Tibial nerve (tissue), 4 donors: ENCODE measurements around the gene SLC16A12. TPM values are rescaled to one million over a fixed set of nuclear protein-coding genes. Genes with fewer than 3 reads are reported as not detected.

Experiments
- DNase-seq, 2 donors: peaks; one replicate each; pipeline ENCODE4 v3.0.0-alpha.2; 2019; ENCODE audit warnings: low spot score in 2 of 2
- H3K27ac ChIP-seq, 4 donors: fragments of 200-600 bp; sonication (generic) in 3 of 4; one replicate each; pipeline ENCODE4 v1.5.1; 2017 to 2019; ENCODE audit warnings: mild to moderate bottlenecking in 1 of 4
- H3K27me3 ChIP-seq, 2 donors: fragments of 200-600 bp; sonication (generic) in 1 of 2; one replicate each; pipeline versions ENCODE4 v1.5.1 to v1.6.0; 2017 to 2019
- H3K36me3 ChIP-seq, 3 donors: fragments of 200-600 bp; sonication (generic); one replicate each; pipeline ENCODE4 v1.5.1; 2018 to 2019
- H3K4me1 ChIP-seq, 4 donors: fragments of 200-600 bp; sonication (generic) in 3 of 4; one replicate each; pipeline ENCODE4 v1.5.1; 2017 to 2019
- H3K4me3 ChIP-seq, 4 donors: fragments of 200-600 bp; sonication (generic) in 3 of 4; one replicate each; pipeline ENCODE4 v1.5.1; 2017 to 2019; ENCODE audit warnings: mild to moderate bottlenecking in 1 of 4, moderate library complexity in 1 of 4
- H3K9me3 ChIP-seq, 4 donors: fragments of 200-600 bp; sonication (generic) in 3 of 4; one replicate each; pipeline ENCODE4 v1.5.1; 2017 to 2019
- CTCF ChIP-seq, 5 experiments: fragments of 200-600 bp in 3 of 5; fragments of 450-650 bp in 2 of 5; sonication (generic) in 3 of 5; IDR thresholded peaks; one replicate each; pipeline ENCODE4 v1.5.1; 2016 to 2019; ENCODE audit warnings: antibody characterized with exemption in 5 of 5, mild to moderate bottlenecking in 3 of 5, moderate library complexity in 2 of 5
- EP300 ChIP-seq, 2 donors: sonication (generic); formaldehyde crosslinking; IDR thresholded peaks; one replicate each; pipeline ENCODE4 v1.6.1; 2017; ENCODE audit warnings: antibody characterized with exemption in 2 of 2, mild to moderate bottlenecking in 1 of 2
- POLR2A ChIP-seq, 2 donors: fragments of 450-650 bp; IDR thresholded peaks; one replicate each; pipeline ENCODE4 v1.6.1; 2017; ENCODE audit warnings: antibody characterized with exemption in 2 of 2, mild to moderate bottlenecking in 2 of 2, moderate library complexity in 2 of 2
- WGBS, 2 donors: methylation state at CpG; one replicate each; pipeline ENCODE4 v1.1.5; 2018; 5-methylcytosine and 5-hydroxymethylcytosine counted together
- total RNA-seq, 4 donors: library from RNA; depleted of rRNA; stranded (reverse); fragments of >200 nt; gene quantifications; one replicate each; pipeline ENCODE4 v1.1.0, GENCODE V29; 2016

The SLC16A12 gene
- total RNA-seq, 4 donors from 2014 or later: 25.8 to 45.4 (median 42.8) TPM

GRCh38 chr10:89404104-89405047, 131.0 kb downstream of the SLC16A12 start:
- no peak overlapping the region for H3K27ac ChIP-seq

GRCh38 chr10:89403043-89403442, 132.4 kb downstream of the SLC16A12 start:
- WGBS, 2 donors: 68 to 75% methylated on average over 2 of the region's 2 CpGs
- Histone ChIP-seq H3K27ac (no peak overlapping the region), H3K36me3 (peaks cover 0 to 62% (median 0%) of the 10 kb centered on the region in 3 donors), H3K4me1 (peaks cover 0 to 4% (median 0%) of the 10 kb centered on the region in 4 donors), H3K9me3 (peaks cover 0 to 8% (median 0%) of the 10 kb centered on the region in 4 donors), H3K4me3 (no peak overlapping the region), H3K27me3 (no peaks in the 10 kb centered on the region)
- TF ChIP-seq POLR2A (IDR thresholded peaks at IDR 0.05) (no peak), CTCF (IDR thresholded peaks at IDR 0.05) (no peak), EP300 (IDR thresholded peaks at IDR 0.05) (no peak)
- DNase-seq: no peak

More at GRCh38 chr10:89404104-89405047, 131.0 kb downstream of the SLC16A12 start:
- DNase-seq: no peak
- H3K4me3 ChIP-seq: no peak overlapping the region
- H3K4me1 ChIP-seq: no peaks in the 10 kb centered on the region
- H3K36me3 ChIP-seq: peaks cover 0 to 62% (median 0%) of the 10 kb centered on the region in 3 donors
- peaks cover 0 to 8% (median 0%) of the 10 kb centered on the region in 4 donors for H3K9me3 ChIP-seq
- H3K27me3 ChIP-seq: no peaks in the 10 kb centered on the region
- 93% methylated on average over 11 of the region's 11 CpGs for WGBS, 2 donors
- TF ChIP-seq EP300 (IDR thresholded peaks at IDR 0.05) (no peak), CTCF (IDR thresholded peaks at IDR 0.05) (no peak), POLR2A (IDR thresholded peaks at IDR 0.05) (no peak)

DNA sequence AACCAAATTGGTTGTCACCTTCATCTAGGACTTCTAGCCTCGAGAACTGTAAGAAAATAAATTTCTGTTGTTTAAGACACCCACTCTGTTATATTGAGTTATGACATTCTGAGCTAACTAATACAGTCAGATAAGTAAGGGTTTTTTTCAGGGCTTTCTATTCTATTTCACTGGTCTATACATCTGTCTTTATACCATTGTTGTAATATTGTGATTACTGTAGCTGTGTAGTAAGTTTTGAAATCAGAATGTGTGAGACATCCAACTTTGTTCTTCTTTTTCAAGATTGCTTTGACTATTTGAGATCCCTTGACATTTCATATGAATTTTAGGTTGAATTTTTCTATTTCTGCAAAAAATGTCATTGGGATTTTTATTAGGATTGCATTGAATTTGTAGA, 135.4 kb downstream of the SLC16A12 start:
- Histone ChIP-seq H3K9me3 (peaks cover 0 to 15% (median 0%) of the 10 kb centered on the region in 4 donors), H3K27ac (no peak overlapping the region), H3K4me3 (no peak overlapping the region), H3K4me1 (peaks cover 0 to 17% (median 1%) of the 10 kb centered on the region in 4 donors), H3K36me3 (peaks cover 0 to 54% (median 0%) of the 10 kb centered on the region in 3 donors), H3K27me3 (no peaks in the 10 kb centered on the region)
- TF ChIP-seq EP300 (IDR thresholded peaks at IDR 0.05): no peak
- WGBS, 2 donors: 87 to 92% methylated on average over 1 of the region's 1 CpG
- DNase-seq: no peak

DNA sequence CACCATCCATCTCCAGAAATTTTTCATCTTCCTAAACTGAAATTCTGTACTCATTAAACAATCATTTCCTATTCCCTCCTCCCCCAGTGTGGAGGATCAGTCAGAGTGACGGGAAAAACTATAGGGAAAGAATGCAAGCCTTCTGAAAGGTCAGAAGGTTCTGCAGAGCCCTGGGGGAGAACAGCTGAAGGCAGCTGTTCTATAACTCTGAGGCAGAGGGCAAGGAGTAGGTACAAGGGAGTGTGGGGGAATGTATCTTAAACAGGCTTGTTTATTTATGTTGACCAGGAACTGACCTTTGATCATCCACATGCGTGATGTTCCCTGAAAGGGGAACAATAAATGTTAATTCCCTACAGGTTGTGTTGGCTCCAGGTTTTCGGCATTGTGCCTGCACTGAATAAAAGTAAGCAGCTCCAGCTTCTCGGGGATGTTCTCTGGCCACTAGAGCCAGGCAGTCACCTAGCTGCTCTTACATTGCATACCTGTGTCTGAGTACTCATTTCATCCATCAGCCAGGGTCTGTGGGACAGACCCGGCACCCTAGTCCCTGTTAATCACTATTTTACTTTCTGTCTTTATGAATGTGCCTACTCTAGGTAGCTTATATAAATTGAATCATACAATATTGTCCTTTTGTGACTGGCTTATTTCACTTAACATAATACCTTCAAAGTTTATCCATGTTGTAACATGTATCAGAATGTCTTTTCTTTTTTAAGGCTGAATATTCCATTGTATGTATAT, 137.2 kb downstream of the SLC16A12 start:
- H3K4me1 ChIP-seq: peaks cover 0 to 34% (median 8%) of the 10 kb centered on the region in 4 donors
- H3K9me3 ChIP-seq: peaks cover 0 to 15% (median 0%) of the 10 kb centered on the region in 4 donors
- H3K27me3 ChIP-seq: no peaks in the 10 kb centered on the region
- H3K27ac ChIP-seq: no peak overlapping the region
- WGBS, 2 donors: 46 to 57% methylated on average over 5 of the region's 5 CpGs
- DNase-seq: no peak
- H3K4me3 ChIP-seq: no peak overlapping the region
- TF ChIP-seq POLR2A (IDR thresholded peaks at IDR 0.05): no peak
- no peak for TF ChIP-seq EP300 (IDR thresholded peaks at IDR 0.05)
- TF ChIP-seq CTCF (IDR thresholded peaks at IDR 0.05): no peak
- H3K36me3 ChIP-seq: peaks cover 0 to 36% (median 0%) of the 10 kb centered on the region in 3 donors

GRCh38 chr10:89395141-89395540, 140.3 kb downstream of the SLC16A12 start:
- TF ChIP-seq EP300 (IDR thresholded peaks at IDR 0.05) (no peak), POLR2A (IDR thresholded peaks at IDR 0.05) (no peak), CTCF (IDR thresholded peaks at IDR 0.05) (no peak)
- Histone ChIP-seq H3K27ac (peak overlapping the region in 1 of 4 donors; percentile 93), H3K36me3 (peaks cover 0 to 15% (median 0%) of the 10 kb centered on the region in 3 donors), H3K9me3 (peaks cover 0 to 12% (median 0%) of the 10 kb centered on the region in 4 donors), H3K27me3 (no peaks in the 10 kb centered on the region), H3K4me3 (no peak overlapping the region), H3K4me1 (peaks cover 0 to 57% (median 16%) of the 10 kb centered on the region in 4 donors)
- no peak for DNase-seq
- WGBS, 2 donors: 90 to 95% methylated on average over 2 of the region's 2 CpGs
